Hematopoietic multipotent progenitor cell treated with erythropoietin and hydrocortisone succinate and interleukin-3 and kit ligand, for 15 days (in vitro differentiated cells): ENCODE measurements around the gene MRPS9.

ENCODE experiments used
- DNase-seq: peaks from one replicate; pipeline ENCODE4 v3.0.0-alpha.2; 2015; ENCODE audit warnings: low spot score

Gene MRPS9

GRCh38 chr2:105037572-105038382 lies at the start of gene MRPS9:
MRPS9 (plus strand) TSS chr2:105038069; CDS start chr2:105038093, 24 bp downstream.
- DNase-seq: peak; percentile 99

- DNase-seq: no peak
Observed at GRCh38 chr2:105005181-105005951, 32.5 kb upstream of the MRPS9 start.

- DNase-seq: no peak
Observed at GRCh38 chr2:105007367-105007766, 30.5 kb upstream of the MRPS9 start.

- no peak for DNase-seq
Observed at GRCh38 chr2:105032476-105032875, 5.4 kb upstream of the MRPS9 start.

- DNase-seq: no peak
Observed at GRCh38 chr2:105034170-105034569, 3.7 kb upstream of the MRPS9 start.

- DNase-seq: no peak
Observed at GRCh38 chr2:105038383-105039061, 653 bp downstream of the MRPS9 start.

GRCh38 chr2:105039559-105039958 lies 1.7 kb downstream of the MRPS9 start:
- no peak for DNase-seq

- DNase-seq: peak; percentile 45
Observed at GRCh38 chr2:105042189-105042588, 4.3 kb downstream of the MRPS9 start.

- DNase-seq: peak; percentile 88
Observed at GRCh38 chr2:105052773-105053172, 14.9 kb downstream of the MRPS9 start.

- no peak for DNase-seq
Observed at GRCh38 chr2:105055613-105056012, 17.7 kb downstream of the MRPS9 start.

GRCh38 chr2:105056245-105056644 lies 18.4 kb downstream of the MRPS9 start:
- no peak for DNase-seq

GRCh38 chr2:105057005-105057404 lies 19.1 kb downstream of the MRPS9 start:
- no peak for DNase-seq

GRCh38 chr2:105061560-105061959 lies 23.7 kb downstream of the MRPS9 start:
- no peak for DNase-seq

- no peak for DNase-seq
Observed at GRCh38 chr2:105062158-105062557, 24.3 kb downstream of the MRPS9 start.

- no peak for DNase-seq
Observed at GRCh38 chr2:105068387-105068786, 30.5 kb downstream of the MRPS9 start.

GRCh38 chr2:105068875-105069274 lies 31.0 kb downstream of the MRPS9 start:
- no peak for DNase-seq

GRCh38 chr2:105070010-105070865 lies 32.4 kb downstream of the MRPS9 start:
- DNase-seq: no peak

- no peak for DNase-seq
Observed at GRCh38 chr2:105071379-105071778, 33.5 kb downstream of the MRPS9 start.

GRCh38 chr2:105072039-105072438 lies 34.2 kb downstream of the MRPS9 start:
- DNase-seq: no peak

- DNase-seq: no peak
Observed at GRCh38 chr2:105073591-105073990, 35.7 kb downstream of the MRPS9 start.

- no peak for DNase-seq
Observed at GRCh38 chr2:105076121-105076520, 38.3 kb downstream of the MRPS9 start.
